Thoracic aorta (tissue), 2 donors: Measurements from ENCODE around the gene CACNA2D3. TPM values are rescaled to one million over a fixed set of nuclear protein-coding genes. Genes with fewer than 3 reads are reported as not detected.

Experiments used
- ATAC-seq: fragments of 150-250 bp; one replicate; pipeline ENCODE4 v1.8.0; 2017; ENCODE audit warnings: low read depth; ENCODE audit not compliant: insufficient number of reproducible peaks, low FRiP score
- DNase-seq: peaks from one replicate; pipeline ENCODE4 v3.0.0-alpha.2; 2020; ENCODE audit warnings: low spot score
- H3K27ac ChIP-seq, 2 donors: fragments of 200-600 bp; sonication (generic); 1 replicate in 1 of 2; 2 replicates in 1 of 2; pipeline ENCODE4 v1.5.1; 2016; ENCODE audit warnings: mild to moderate bottlenecking in 2 of 2, moderate library complexity in 2 of 2
- H3K27me3 ChIP-seq: fragments of 200-600 bp; sonication (generic); replicated peaks from 2 replicates; pipeline ENCODE4 v1.6.0; 2016; ENCODE audit warnings: mild to moderate bottlenecking; ENCODE audit not compliant: insufficient read depth
- H3K36me3 ChIP-seq: fragments of 200-600 bp; sonication (generic); one replicate; pipeline ENCODE4 v1.5.1; 2016
- H3K4me1 ChIP-seq, 2 donors: fragments of 200-600 bp; sonication (generic); 1 replicate in 1 of 2; 2 replicates in 1 of 2; pipeline versions ENCODE4 v1.5.1 to v1.6.0; 2016; ENCODE audit warnings: low read depth in 2 of 2, mild to moderate bottlenecking in 1 of 2; ENCODE audit not compliant: control insufficient read depth in 1 of 2
- H3K4me3 ChIP-seq: fragments of 200-600 bp; sonication (generic); 2 replicates; pipeline ENCODE4 v1.5.1; 2016; ENCODE audit warnings: mild to moderate bottlenecking
- H3K9me3 ChIP-seq: fragments of 200-600 bp; sonication (generic); 2 replicates; pipeline ENCODE4 v1.5.1; 2016
- CTCF ChIP-seq: fragments of 200-600 bp; sonication (generic); IDR thresholded peaks from one replicate; pipeline ENCODE4 v1.5.1; 2019; ENCODE audit warnings: antibody characterized with exemption
- total RNA-seq, 2 donors: library from RNA; depleted of rRNA; stranded (reverse); fragments of >200 nt; gene quantifications; one replicate each; pipeline versions ENCODE4 v1.1.0 to v1.2.3, GENCODE V29; 2016

The CACNA2D3 gene
- total RNA-seq, 2 donors from 2014 or later: 3.2 to 4.0 TPM

DNA sequence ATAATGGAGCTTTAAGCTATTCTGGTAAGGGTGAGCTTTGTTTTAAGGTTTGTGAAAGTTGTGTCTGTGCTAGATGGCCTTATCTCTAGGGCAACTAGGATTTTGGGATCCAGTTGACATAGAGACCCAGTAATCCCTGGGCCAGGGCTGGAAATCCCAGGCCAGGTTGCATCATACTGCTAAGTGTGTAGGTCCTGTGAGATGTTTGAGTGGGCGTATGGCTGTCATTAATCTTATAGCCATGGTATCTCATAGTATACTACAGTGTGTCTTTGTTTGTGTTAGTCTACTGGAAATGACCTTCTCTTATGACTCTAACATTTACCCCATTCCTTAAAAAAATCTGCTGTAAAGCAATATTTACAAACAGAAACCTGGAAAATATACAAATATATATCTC is 151.4 kb downstream of the CACNA2D3 start:
- no peak for TF ChIP-seq CTCF
- Histone ChIP-seq H3K9me3 (no peaks in the 10 kb centered on the region), H3K36me3 (no peaks in the 10 kb centered on the region), H3K4me3 (no peak overlapping the region), H3K27ac (no peak overlapping the region), H3K4me1 (no peaks in the 10 kb centered on the region), H3K27me3 (no peaks in the 10 kb centered on the region)
- DNase-seq: no peak
- no peak for ATAC-seq

DNA sequence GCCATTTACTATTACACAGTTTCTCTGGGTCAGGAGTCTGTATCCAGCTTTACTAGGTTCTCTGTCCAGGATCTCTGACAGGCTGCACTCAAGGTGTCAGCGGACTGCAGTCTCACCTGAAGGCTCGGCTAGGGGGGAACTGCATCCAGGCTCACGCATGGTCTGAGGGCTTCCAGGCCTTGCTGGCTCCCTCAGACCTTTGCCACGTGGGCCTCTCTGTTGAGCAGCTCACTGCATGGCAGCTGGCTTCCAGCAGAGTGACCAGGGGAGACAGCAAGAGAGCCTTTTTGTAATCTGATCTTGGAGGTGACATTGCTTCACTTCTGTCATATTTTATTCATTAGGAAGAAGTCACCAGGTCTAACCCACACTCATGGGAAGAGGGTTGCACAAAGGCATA is 152.3 kb downstream of the CACNA2D3 start:
- no peak overlapping the region for H3K27ac ChIP-seq
- no peaks in the 10 kb centered on the region for H3K27me3 ChIP-seq
- TF ChIP-seq CTCF: no peak
- H3K4me1 ChIP-seq: no peaks in the 10 kb centered on the region
- H3K36me3 ChIP-seq: no peaks in the 10 kb centered on the region
- DNase-seq (no peak), ATAC-seq (no peak)
- no peak overlapping the region for H3K4me3 ChIP-seq
- H3K9me3 ChIP-seq: no peaks in the 10 kb centered on the region

DNA sequence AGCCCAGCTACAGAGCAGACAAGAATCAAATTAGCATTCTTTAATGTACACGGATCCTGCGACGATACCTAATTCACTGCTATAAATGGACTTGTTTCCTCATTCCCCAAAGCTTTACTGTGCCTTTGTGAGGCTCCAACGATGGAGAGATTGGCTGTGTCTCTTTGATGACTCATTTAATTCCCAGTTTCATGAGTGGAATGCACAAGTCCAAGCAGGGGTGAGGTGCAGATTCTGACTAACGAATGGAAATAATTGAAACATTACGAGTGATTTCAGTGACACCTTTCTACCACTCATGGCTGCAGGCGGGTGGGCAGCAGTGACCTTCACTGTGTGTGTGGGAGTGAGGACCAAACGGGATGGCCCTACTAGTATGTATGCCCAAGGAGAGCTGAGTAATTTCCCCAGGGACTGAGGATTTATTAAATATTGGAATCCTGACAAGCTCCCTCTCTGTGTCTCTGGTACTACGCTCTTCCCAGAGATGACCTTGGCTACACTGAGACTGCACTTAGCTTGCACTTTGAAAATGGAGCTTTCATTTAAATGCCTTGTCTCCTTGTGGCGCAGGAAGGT is 156.7 kb downstream of the CACNA2D3 start:
- H3K27ac ChIP-seq: no peak overlapping the region
- no peak overlapping the region for H3K4me3 ChIP-seq
- no peaks in the 10 kb centered on the region for H3K27me3 ChIP-seq
- no peak for ATAC-seq
- H3K4me1 ChIP-seq: no peaks in the 10 kb centered on the region
- H3K36me3 ChIP-seq: no peaks in the 10 kb centered on the region
- DNase-seq: no peak
- no peak for TF ChIP-seq CTCF
- no peaks in the 10 kb centered on the region for H3K9me3 ChIP-seq

GRCh38 chr3:54283470-54283869 is 161.1 kb downstream of the CACNA2D3 start:
- DNase-seq (no peak), ATAC-seq (no peak)
- Histone ChIP-seq H3K27me3 (no peaks in the 10 kb centered on the region), H3K4me1 (no peaks in the 10 kb centered on the region), H3K4me3 (no peak overlapping the region), H3K36me3 (no peaks in the 10 kb centered on the region), H3K9me3 (no peaks in the 10 kb centered on the region), H3K27ac (no peak overlapping the region)
- no peak for TF ChIP-seq CTCF

- no peaks in the 10 kb centered on the region for H3K36me3 ChIP-seq
- DNase-seq: no peak
- H3K27ac ChIP-seq: no peak overlapping the region
- no peaks in the 10 kb centered on the region for H3K9me3 ChIP-seq
- H3K4me1 ChIP-seq: no peaks in the 10 kb centered on the region
- ATAC-seq: no peak
- no peak overlapping the region for H3K4me3 ChIP-seq
- no peak for TF ChIP-seq CTCF
- no peaks in the 10 kb centered on the region for H3K27me3 ChIP-seq
Observed at GRCh38 chr3:54294214-54294613, 171.9 kb downstream of the CACNA2D3 start.
